ENCODE measurements around the gene NAXE.
"Not testable (repeated sequence)": the region's sequence is repeated elsewhere in the genome, so short reads cannot be mapped to it uniquely, and the experiment has no call there.

Gene NAXE

DNA sequence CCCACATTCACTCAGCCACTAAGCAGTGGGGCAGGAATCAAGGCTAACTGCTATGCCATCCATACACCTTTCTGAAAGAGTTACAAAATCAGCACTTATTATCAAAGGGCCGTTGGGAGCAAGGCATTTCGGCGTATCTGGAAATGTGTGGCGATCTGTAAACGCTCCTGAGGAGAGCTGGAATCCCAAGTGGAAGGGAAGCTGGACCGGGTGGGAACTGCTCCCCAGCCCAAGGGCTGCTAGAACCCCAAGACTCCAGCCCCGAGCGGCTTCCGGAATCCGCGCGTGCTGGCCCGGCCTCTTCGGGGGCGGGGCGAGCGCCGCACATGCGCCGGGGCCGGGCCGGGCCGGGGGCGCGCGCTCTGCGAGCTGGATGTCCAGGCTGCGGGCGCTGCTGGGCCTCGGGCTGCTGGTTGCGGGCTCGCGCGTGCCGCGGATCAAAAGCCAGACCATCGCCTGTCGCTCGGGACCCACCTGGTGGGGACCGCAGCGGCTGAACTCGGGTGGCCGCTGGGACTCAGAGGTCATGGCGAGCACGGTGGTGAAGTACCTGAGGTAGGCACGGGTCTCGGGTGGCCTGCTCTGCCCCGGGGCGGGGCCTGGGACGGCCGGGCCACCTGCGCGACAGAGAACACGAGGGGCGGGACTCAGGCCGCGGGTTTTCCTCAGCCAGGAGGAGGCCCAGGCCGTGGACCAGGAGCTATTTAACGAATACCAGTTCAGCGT is at the start of gene NAXE:
Gene NAXE (plus strand): TSS at position 345 of the 726 bp plus-strand sequence. CDS start 29 bp downstream, at position 374.
- DNase-seq: peak; percentile 51 to 56

DNA sequence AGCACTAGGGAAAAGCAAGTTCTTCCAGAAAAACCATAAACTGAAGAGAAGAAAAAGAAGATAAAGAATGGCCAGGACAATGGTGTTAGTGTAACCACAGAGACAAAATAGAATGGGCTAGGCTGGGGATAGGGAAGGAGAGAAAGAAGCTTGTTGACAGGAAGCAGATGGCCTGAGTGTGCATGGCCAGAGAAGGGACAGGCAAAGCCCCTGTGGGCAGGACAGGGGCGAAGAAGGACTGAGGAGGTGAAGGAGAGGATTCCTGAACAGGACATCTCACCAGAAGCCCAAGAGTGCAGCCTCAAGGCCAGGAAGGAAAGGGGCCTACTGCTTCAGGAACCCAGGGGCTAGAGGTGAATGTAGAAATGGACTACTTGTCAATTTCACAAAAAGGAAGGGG is 48.5 kb upstream of the NAXE start:
- DNase-seq: no peak

GRCh38 chr1:156544592-156545102 is 46.9 kb upstream of the NAXE start:
- no peak for DNase-seq

DNA sequence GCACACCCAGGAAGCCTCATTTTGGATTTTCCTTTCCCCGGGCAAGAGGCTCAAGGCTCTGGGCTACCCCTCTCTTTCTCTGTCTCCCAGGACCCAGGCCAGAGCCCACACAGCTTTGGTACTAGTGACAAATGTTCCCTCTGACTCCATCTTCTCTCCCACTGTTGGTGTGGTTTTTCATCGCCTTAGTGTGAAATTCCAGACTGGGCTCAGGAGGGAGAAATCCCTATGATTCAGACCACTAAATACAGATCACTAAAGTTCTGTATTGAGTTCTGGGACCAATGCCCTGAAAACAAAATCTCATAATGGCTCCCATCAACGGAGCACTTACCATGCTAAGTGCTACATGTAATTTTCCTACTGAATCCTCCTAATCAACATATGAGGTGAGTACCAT is 45.3 kb upstream of the NAXE start:
- DNase-seq: no peak

- no peak for DNase-seq
Measured at GRCh38 chr1:156547434-156547833, 44.1 kb upstream of the NAXE start.

DNA sequence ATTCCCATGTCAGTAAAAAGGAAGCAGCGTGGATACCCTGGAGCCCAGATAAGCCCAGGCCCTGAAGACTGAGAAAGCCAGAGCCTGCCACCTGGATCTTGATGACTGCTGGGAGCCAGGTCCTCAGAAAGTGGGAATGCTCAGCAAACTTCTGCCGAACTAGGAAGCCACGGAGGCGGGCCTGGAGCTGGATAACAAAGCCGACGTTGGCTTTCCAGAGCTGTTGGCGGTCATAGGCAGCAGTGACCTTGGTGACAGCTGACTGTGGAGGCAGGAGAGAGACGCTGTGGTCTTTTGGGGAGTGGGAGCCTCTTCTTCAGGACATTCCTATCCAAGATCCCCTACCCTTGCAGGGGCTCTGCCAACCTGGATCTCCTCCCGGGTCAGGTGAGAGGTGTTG is 43.6 kb upstream of the NAXE start:
- no peak for DNase-seq

- no peak for DNase-seq
Measured at GRCh38 chr1:156549390-156549789, 42.2 kb upstream of the NAXE start.

GRCh38 chr1:156549831-156550230 is 41.7 kb upstream of the NAXE start:
- no peak for DNase-seq

- DNase-seq: no peak
Measured at GRCh38 chr1:156550346-156550745, 41.2 kb upstream of the NAXE start.

DNA sequence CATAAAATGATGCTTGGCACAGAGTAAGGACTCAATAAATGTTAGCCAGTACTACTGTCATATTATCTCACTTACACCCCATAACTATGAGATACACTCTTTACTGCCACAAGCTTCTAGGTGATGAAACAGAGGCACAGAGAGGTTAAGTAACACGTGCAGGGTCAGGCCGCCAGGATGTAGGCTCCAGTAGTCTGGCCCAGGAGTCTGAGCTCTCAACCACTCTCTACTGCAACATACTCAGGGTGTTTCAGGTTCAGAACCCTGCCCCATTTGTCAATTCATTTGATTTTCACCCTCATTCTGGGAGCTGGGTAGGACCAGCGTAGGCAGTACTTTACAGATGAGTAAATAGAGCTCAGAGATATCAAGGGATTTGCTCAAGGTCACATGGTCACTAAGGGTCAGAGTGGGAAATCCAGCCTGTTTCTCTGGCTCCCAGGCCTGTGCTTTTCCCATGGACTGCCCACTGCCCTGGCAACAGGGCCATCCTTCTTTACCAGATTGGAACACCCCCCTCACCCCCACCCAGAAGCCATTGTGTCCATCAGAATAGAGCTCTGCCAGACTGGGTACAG is 40.4 kb upstream of the NAXE start:
- DNase-seq: no peak

DNA sequence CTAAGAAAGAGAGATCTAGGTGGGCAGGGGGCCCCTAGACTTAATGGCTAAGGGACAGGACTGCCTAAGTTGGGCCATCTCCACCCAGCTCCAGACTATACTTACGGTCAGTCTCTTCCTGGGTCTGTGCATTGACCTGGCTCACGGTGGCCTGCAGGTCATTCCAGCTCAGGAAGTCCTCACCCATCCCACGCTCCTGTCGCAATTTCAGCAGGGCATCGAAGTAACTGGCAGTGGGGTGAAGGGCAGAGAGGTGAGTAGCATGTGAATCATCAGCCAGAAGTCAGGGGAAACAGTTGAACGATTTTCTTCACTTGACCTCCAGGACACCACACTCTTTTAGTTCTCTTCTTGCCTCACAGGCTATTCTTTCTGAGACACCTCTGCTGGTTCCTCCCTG is 39.7 kb upstream of the NAXE start:
- no peak for DNase-seq

GRCh38 chr1:156552518-156552917 is 39.1 kb upstream of the NAXE start:
- no peak for DNase-seq

- not testable (repeated sequence) for DNase-seq
Measured at GRCh38 chr1:156552937-156553336, 38.6 kb upstream of the NAXE start.

GRCh38 chr1:156553860-156554485 is 37.6 kb upstream of the NAXE start:
- DNase-seq: no peak

- DNase-seq: no peak
Measured at GRCh38 chr1:156554971-156555370, 36.6 kb upstream of the NAXE start.

DNA sequence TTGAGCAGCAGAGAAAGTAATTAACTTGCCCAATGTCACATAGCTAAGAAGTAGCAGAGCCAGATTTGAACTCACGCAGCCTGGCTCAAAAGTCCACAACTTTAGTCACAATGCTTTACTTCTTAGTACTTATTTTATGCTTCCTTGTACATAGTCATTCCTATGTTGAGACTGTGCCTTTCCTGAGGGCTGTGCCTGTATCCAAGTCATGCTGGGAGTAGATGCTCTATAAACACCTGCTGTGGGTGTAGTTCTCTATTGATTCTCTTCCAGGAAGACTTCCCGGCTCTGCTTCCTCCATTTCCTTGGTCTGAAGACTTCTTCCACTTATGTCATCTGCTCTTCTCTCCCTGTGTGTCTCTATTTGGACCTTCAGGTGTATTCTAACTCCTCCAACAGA is 35.9 kb upstream of the NAXE start:
- no peak for DNase-seq

- no peak for DNase-seq
Measured at GRCh38 chr1:156556354-156556753, 35.2 kb upstream of the NAXE start.

DNA sequence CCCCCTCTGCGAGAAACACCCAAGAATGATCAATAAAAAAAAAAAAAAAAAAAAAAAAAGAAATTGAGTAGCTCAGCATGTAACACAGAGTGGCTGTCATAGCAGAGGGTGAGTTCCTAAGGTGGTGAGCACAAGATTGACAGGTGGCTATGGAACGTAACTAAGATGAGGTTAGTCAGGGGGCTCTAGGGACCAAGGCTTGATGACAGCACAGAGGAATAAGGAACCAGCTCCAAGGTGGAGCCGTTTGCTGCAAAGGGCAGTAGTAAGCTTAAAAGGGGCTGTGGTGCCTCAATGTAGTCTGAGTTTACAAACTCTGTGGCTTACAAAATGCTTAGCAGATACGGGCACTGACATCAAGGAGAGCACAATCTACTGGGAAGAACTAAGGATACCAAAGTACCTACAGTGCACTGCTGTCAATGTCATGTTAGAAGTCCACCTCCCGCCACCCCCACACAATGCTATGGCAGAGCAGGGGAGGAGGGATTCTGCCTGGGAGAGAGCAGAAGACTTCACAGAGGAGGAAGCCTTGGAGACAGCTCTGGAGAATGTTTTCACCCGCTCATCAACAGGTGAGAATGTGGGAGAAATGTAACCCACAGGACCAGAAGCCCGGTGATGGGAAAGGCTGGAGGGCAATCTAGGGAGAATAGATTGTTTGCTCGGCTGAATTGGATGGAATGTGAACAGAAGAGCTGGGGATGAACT is 32.3 kb upstream of the NAXE start:
- DNase-seq: no peak

DNA sequence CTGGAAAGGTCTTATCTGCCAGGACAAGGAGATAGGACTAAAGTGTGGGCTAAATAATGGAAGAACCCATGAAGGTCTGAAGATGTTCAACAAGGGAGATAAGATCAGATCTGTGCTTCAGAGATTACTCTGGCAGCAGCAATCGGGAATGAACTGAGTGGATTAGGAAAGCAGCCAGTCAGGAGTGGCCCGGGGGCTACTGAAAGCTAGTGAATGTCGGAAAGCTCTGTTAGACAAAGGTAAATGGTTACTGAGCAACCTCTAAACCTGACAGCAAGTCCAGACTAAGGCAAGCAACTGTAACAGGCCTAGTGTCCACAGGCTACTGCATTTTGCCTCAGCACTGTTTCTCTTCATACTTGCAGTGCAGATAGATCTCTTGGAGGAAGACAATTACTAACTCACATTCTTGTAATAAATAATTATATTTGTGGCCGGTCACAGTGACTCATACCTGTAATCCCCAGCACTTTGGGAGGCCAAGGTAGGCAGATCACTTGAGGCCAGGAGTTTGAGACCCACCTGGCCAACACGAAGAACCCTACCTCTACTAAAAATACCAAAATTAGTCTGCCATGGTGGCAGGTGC is 31.7 kb upstream of the NAXE start:
- no peak for DNase-seq

GRCh38 chr1:156560585-156561163 is 30.9 kb upstream of the NAXE start:
- DNase-seq: no peak

DNA sequence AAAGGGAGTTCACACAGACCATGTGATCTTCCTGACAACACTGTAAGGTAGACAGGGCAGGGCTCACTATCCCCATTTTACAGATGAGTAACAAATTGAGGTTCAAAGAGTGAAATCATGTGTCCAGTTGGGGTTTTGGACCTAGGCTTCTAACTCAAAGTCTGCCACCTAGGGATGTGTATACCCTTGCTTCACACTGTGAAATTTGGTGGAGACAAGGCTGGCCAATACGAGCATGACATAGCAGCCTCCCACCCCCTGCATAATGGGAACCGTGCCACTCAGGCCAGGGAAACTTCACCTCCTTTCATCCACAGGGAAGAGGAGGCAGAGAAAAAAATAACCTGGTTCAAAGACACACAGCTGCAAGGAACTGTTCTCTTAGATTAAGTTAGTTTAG is 26.1 kb upstream of the NAXE start:
- DNase-seq: no peak

DNA sequence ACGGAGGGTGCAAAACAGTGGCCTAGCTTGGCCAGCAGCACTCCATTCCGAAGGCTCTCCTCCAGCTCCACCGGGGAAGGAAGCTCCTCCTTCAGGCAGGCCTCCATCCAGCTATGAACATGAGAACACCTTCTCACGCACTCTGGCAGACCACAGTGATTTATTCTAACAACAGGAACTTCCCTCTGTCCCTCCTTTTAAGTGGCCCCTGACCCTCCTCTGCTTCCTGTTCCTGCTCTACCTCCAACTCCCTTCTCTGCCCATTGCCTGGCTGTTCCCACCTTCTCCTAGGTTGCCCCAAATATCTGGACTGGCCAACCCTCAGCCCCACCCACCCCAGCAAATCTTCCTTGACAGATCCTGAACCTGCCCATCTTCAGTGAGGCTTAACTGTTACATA is 25.1 kb upstream of the NAXE start:
- no peak for DNase-seq
